ENCODE measurements around the gene GALNT5.
A peak's percentile ranks its signal among the peaks of the same experiment; 100 is the strongest.

Gene GALNT5

GRCh38 chr2:157251932-157252331, 5.6 kb upstream of the GALNT5 start:
- no peak overlapping the region for H3K4me3 ChIP-seq (ENCODE audit: low read length)
- no peak for TF ChIP-seq CTCF (conservative IDR thresholded peaks at IDR 0.05; ENCODE audit: low read length)

GRCh38 chr2:157252529-157252928, 5.0 kb upstream of the GALNT5 start:
- no peak for DNase-seq (ENCODE audit: low read depth)
- TF ChIP-seq CTCF (conservative IDR thresholded peaks at IDR 0.05; ENCODE audit: low read length) = no peak
- H3K4me3 ChIP-seq (ENCODE audit: low read length) = no peak overlapping the region

More at GRCh38 chr2:157251932-157252331, 5.6 kb upstream of the GALNT5 start:
- no peak for DNase-seq (ENCODE audit: low read depth)

- DNase-seq (ENCODE audit: low read depth) = no peak
These were observed 3.5 kb upstream of the GALNT5 start for GRCh38 chr2:157254041-157254440.

GRCh38 chr2:157255746-157256145, 1.8 kb upstream of the GALNT5 start:
- DNase-seq (ENCODE audit: low read depth) = no peak
- TF ChIP-seq CTCF (conservative IDR thresholded peaks at IDR 0.05; ENCODE audit: low read length) = no peak
- no peak overlapping the region for H3K4me3 ChIP-seq (ENCODE audit: low read length)

More at GRCh38 chr2:157254041-157254440, 3.5 kb upstream of the GALNT5 start:
- H3K4me3 ChIP-seq (ENCODE audit: low read length) = no peak overlapping the region
- no peak for TF ChIP-seq CTCF (conservative IDR thresholded peaks at IDR 0.05; ENCODE audit: low read length)

GRCh38 chr2:157256626-157257025, 879 bp upstream of the GALNT5 start:
- TF ChIP-seq CTCF (conservative IDR thresholded peaks at IDR 0.05; ENCODE audit: low read length) = no peak
- no peak overlapping the region for H3K4me3 ChIP-seq (ENCODE audit: low read length)
- DNase-seq (ENCODE audit: low read depth) = no peak

- no peak for TF ChIP-seq CTCF (conservative IDR thresholded peaks at IDR 0.05; ENCODE audit: low read length)
- DNase-seq (ENCODE audit: low read depth) = no peak
- H3K4me3 ChIP-seq (ENCODE audit: low read length) = peak overlapping the region; percentile 63
These were observed 1.2 kb downstream of the GALNT5 start for GRCh38 chr2:157258520-157259326.

- no peak for DNase-seq (ENCODE audit: low read depth)
- peak overlapping the region; percentile 16 for H3K4me3 ChIP-seq (ENCODE audit: low read length)
- TF ChIP-seq CTCF (conservative IDR thresholded peaks at IDR 0.05; ENCODE audit: low read length) = no peak
These were observed 1.9 kb downstream of the GALNT5 start for GRCh38 chr2:157259386-157259785.
